ENCODE data around the gene MEI1. TPM values are rescaled to one million over a fixed set of nuclear protein-coding genes. Genes with fewer than 3 reads are reported as not detected.
A peak's percentile ranks its signal among the peaks of the same experiment; 100 is the strongest.
"Not testable (repeated sequence)": the region's sequence is repeated elsewhere in the genome, so short reads cannot be mapped to it uniquely, and the experiment has no call there.

MEI1 gene
- total and polyA plus RNA-seq, 8 donors = 1.6 to 15.2 (median 3.4) TPM; not detected in 2

- intact Hi-C loops (cut with DNase I; ENCODE audit: low total_unique reads) = no loop called here
- WGBS, 5 donors = 0 to 1% (median 0%) methylated on average over 38 to 75 of the region's 75 CpGs
These were observed 133.5 kb downstream of the MEI1 start, which contains the start of gene SREBF2 for GRCh38 chr22:41832553-41833368. TSS of gene SREBF2 (plus strand) at chr22:41833105. CDS start at chr22:41833271, 166 bp downstream.

GRCh38 chr22:41833369-41834004 lies 134.2 kb downstream of the MEI1 start:
- H3K27ac ChIP-seq = peak overlapping the region; percentile 96 to 98 (median 98)
- H3K4me3 ChIP-seq = peak overlapping the region; percentile 86 to 97 (median 92)
- H3K27me3 ChIP-seq = no peaks in the 10 kb centered on the region
- H3K36me3 ChIP-seq = peaks cover 5 to 15% (median 9%) of the 10 kb centered on the region in 4 donors
- no peaks in the 10 kb centered on the region for H3K9me3 ChIP-seq
- TF ChIP-seq POLR2AphosphoS5 (IDR thresholded peaks at IDR 0.05) = no peak
- intact Hi-C loops (cut with DNase I; ENCODE audit: low total_unique reads) = no loop called here
- 0 to 2% (median 1%) methylated on average over 19 to 86 of the region's 86 CpGs for WGBS, 5 donors
- DNase-seq = peak; percentile 48 to 82
- H3K4me1 ChIP-seq = peaks cover 25 to 54% (median 39%) of the 10 kb centered on the region in 4 donors

More at GRCh38 chr22:41832553-41833368, 133.5 kb downstream of the MEI1 start, which contains the start of gene SREBF2:
- no peaks in the 10 kb centered on the region for H3K9me3 ChIP-seq
- H3K27me3 ChIP-seq = no peaks in the 10 kb centered on the region
- H3K27ac ChIP-seq = peak within 1 kb of the TSS; percentile 96 to 98 (median 98)
- H3K4me1 ChIP-seq = peaks cover 19 to 47% (median 35%) of the 10 kb centered on the region in 4 donors
- DNase-seq = peak; percentile 100
- TF ChIP-seq, protein P1, sequence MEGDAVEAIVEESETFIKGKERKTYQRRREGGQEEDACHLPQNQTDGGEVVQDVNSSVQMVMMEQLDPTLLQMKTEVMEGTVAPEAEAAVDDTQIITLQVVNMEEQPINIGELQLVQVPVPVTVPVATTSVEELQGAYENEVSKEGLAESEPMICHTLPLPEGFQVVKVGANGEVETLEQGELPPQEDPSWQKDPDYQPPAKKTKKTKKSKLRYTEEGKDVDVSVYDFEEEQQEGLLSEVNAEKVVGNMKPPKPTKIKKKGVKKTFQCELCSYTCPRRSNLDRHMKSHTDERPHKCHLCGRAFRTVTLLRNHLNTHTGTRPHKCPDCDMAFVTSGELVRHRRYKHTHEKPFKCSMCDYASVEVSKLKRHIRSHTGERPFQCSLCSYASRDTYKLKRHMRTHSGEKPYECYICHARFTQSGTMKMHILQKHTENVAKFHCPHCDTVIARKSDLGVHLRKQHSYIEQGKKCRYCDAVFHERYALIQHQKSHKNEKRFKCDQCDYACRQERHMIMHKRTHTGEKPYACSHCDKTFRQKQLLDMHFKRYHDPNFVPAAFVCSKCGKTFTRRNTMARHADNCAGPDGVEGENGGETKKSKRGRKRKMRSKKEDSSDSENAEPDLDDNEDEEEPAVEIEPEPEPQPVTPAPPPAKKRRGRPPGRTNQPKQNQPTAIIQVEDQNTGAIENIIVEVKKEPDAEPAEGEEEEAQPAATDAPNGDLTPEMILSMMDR (IDR thresholded peaks at IDR 0.05) = peak in 1 of 7 experiments; percentile 14
- TF ChIP-seq POLR2AphosphoS5 (IDR thresholded peaks at IDR 0.05) (peak; percentile 29 to 95 (median 80)), POLR2A (IDR thresholded peaks at IDR 0.05) (peak in 2 of 4 donors; percentile 38 to 39), EP300 (IDR thresholded peaks at IDR 0.05) (peak; percentile 27)
- H3K4me3 ChIP-seq = peak within 1 kb of the TSS; percentile 86 to 97 (median 92)
- peaks cover 5 to 15% (median 9%) of the 10 kb centered on the region in 4 donors for H3K36me3 ChIP-seq

DNA sequence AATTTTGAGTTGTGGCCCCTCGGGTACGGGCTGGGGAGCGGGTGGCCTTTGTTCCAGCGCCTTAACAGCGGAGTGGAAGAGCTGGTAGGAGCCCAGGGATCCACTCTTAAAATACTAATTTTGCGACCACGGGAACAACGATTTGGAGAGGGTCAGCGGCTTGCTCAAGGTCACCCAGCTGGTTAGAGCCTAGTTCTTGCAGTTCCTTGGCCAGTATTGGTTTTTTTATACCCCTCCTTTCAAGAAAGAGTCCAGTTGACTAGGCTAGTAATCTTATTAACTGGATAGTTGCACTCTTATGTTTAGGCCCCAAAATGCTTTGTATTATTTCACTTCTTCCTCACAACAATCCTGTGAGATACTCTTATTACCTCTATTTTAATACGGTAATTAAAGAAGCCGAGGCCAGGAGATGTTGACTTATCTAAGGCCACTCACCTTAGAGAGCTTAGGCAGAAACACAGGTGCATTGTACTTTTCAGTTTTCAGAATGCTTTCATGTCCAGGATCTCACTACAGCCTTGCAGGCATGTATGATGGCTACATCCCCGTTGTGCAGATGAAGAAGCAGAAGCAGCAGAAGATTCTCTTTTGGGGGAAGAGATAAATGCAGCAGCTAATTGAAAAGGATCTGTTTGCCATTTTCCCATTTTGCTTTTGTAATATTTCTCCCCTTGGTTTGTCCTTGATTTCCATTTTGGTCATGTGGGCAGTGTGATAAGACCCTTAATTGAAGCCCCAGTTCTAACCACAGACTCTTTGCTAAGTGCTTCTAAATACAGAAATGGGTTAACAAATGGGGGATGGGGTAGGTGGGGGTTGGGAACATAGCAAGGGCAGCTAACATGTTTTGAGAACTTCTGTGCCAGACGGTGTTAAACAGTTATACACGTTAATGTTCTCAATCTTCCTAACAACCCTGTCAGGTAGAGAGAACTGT lies 135.0 kb downstream of the MEI1 start:
- TF ChIP-seq, protein P1 (IDR thresholded peaks at IDR 0.05) = no peak
- no peak for TF ChIP-seq POLR2A (IDR thresholded peaks at IDR 0.05)
- no peak for TF ChIP-seq EP300 (IDR thresholded peaks at IDR 0.05)
- TF ChIP-seq POLR2AphosphoS5 (IDR thresholded peaks at IDR 0.05) = no peak
- peak overlapping the region; percentile 86 to 97 (median 92) for H3K4me3 ChIP-seq
- intact Hi-C loops (cut with DNase I; ENCODE audit: low total_unique reads) = no loop called here
- H3K4me1 ChIP-seq = peaks cover 33 to 62% (median 47%) of the 10 kb centered on the region in 4 donors
- no peaks in the 10 kb centered on the region for H3K9me3 ChIP-seq
- 7 to 12% (median 11%) methylated on average over 14 of the region's 14 CpGs for whole genome bisulfite sequencing, 5 donors
- peak overlapping the region; percentile 96 to 98 (median 98) for H3K27ac ChIP-seq
- no peaks in the 10 kb centered on the region for H3K27me3 ChIP-seq
- H3K36me3 ChIP-seq = peaks cover 5 to 15% (median 9%) of the 10 kb centered on the region in 4 donors
- no peak for DNase-seq

GRCh38 chr22:41835462-41835861 lies 136.2 kb downstream of the MEI1 start:
- Histone ChIP-seq H3K4me1 (peaks cover 33 to 72% (median 57%) of the 10 kb centered on the region in 4 donors), H3K36me3 (peaks cover 5 to 15% (median 9%) of the 10 kb centered on the region in 4 donors), H3K27ac (peak overlapping the region; percentile 44 to 98 (median 96))
- H3K4me3 ChIP-seq; intact Hi-C loops (cut with DNase I; ENCODE audit: low total_unique reads); H3K27me3 ChIP-seq; H3K9me3 ChIP-seq: not testable (repeated sequence)
- DNase-seq = peak in 1 of 2 donors; percentile 57
- 38 to 63% (median 44%) methylated on average over 6 to 8 of the region's 8 CpGs for WGBS, 5 donors

Data from stomach (tissue), 9 donors.